ENCODE measurements around the gene LKAAEAR1. TPM values are rescaled to one million over a fixed set of nuclear protein-coding genes. Genes with fewer than 3 reads are reported as not detected.

LKAAEAR1 gene
- polyA plus RNA-seq, 1 donor (not counting 4 experiments of a cell fraction or from before 2014, with no cell fraction given): not detected

- H3K79me2 ChIP-seq (ENCODE audit: control insufficient read depth, insufficient read depth, low read length): no peaks in the 10 kb centered on the region
- H3K4me1 ChIP-seq (ENCODE audit: control insufficient read depth, extremely low read depth, insufficient read depth, low read length): peaks cover 5% of the 10 kb centered on the region
- dilution Hi-C loops (cut with MboI; ENCODE audit: extremely low pct_ligation_motif_present, low sequenced_read_pairs): no loop called here
- no peaks in the 10 kb centered on the region for H3K9me1 ChIP-seq (ENCODE audit: control insufficient read depth, extremely low read depth, insufficient read depth, low read length)
- H3K9ac ChIP-seq (ENCODE audit: control insufficient read depth, extremely low read depth, insufficient read depth, low read length): no peak overlapping the region
- no peaks in the 10 kb centered on the region for H4K20me1 ChIP-seq (ENCODE audit: control insufficient read depth, extremely low read depth, insufficient read depth, low read length)
- no peak for DNase-seq (ENCODE audit: low read depth, low spot score)
- FAIRE-seq: no peak
- H3K9me3 ChIP-seq (ENCODE audit: control insufficient read depth, low read depth, low read length): no peaks in the 10 kb centered on the region
- TF ChIP-seq CTCF (optimal IDR thresholded peaks at IDR 0.05 in 1 of 3, IDR thresholded peaks at IDR 0.05 in 1 of 3, conservative IDR thresholded peaks at IDR 0.05 in 1 of 3; ENCODE audit: extremely low read depth in 1 of 3, insufficient read depth in 2 of 3, low read length in 3 of 3) (no peak), EZH2 (IDR thresholded peaks at IDR 0.05; ENCODE audit: low read length) (no peak)
- H3K4me2 ChIP-seq (ENCODE audit: control insufficient read depth, extremely low read depth, insufficient read depth, low read depth, low read length): peak overlapping the region; percentile 69
- no peak overlapping the region for H3K27ac ChIP-seq (ENCODE audit: control insufficient read depth, insufficient read depth, low read length)
- peak overlapping the region in 1 of 3 experiments; percentile 57 for H3K4me3 ChIP-seq (ENCODE audit: control insufficient read depth in 2 of 3, extremely low read depth in 1 of 3, insufficient read depth in 2 of 3, low read depth in 1 of 3, low read length in 3 of 3)
- no peak overlapping the region for H2AFZ ChIP-seq (ENCODE audit: control insufficient read depth, low read length)
- H3K27me3 ChIP-seq (ENCODE audit: control insufficient read depth, extremely low read depth, insufficient read depth, low read length): peaks cover 32% of the 10 kb centered on the region
- H3K36me3 ChIP-seq (ENCODE audit: control insufficient read depth in 2 of 2, extremely low read depth in 1 of 2, insufficient read depth in 2 of 2, low read length in 2 of 2): peaks cover 0 to 7% of the 10 kb centered on the region in 2 experiments
These were observed 46.0 kb downstream of the LKAAEAR1 start for GRCh38 chr20:64038224-64038564.

DNA sequence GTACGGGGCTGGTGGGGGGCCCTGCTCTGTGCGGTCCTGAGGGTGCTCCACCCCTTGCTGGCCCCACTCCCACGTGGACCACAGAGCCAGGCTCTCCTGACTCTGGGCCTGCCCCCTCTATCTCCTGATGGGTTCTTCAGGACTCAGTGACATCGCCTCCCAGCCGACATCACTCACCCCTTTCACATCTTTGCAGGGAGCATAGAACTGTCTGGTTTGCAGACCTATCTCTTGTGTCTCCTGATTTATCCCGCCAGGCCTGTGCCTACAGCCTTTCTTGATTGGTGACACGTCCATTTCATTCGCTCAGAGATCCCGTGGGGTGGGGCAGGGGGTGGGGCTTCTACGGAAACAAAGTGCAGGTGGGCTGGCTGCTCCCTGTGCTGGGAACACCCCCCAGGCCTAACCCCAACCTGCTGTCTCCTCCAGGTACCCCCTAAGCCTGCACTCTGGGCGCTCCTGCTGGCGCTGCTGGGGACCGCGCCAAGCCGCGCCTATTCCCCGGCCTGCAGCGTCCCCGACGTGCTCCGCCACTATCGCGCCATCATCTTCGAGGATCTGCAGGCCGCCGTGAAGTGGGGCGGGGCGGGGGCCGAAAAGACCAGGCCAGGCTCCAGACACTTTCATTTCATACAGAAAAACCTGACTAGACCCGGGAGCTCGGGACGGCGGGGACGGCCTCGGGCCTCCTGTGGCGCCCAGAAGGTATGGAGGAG lies 46.5 kb downstream of the LKAAEAR1 start:
- Histone ChIP-seq H3K27me3 (ENCODE audit: control insufficient read depth, extremely low read depth, insufficient read depth, low read length) (peaks cover 32% of the 10 kb centered on the region), H3K9me3 (ENCODE audit: control insufficient read depth, low read depth, low read length) (no peaks in the 10 kb centered on the region), H3K4me2 (ENCODE audit: control insufficient read depth, extremely low read depth, insufficient read depth, low read depth, low read length) (no peak overlapping the region), H3K79me2 (ENCODE audit: control insufficient read depth, insufficient read depth, low read length) (no peaks in the 10 kb centered on the region), H3K9me1 (ENCODE audit: control insufficient read depth, extremely low read depth, insufficient read depth, low read length) (no peaks in the 10 kb centered on the region), H3K4me3 (ENCODE audit: control insufficient read depth in 2 of 3, extremely low read depth in 1 of 3, insufficient read depth in 2 of 3, low read depth in 1 of 3, low read length in 3 of 3) (no peak overlapping the region), H3K36me3 (ENCODE audit: control insufficient read depth in 2 of 2, extremely low read depth in 1 of 2, insufficient read depth in 2 of 2, low read length in 2 of 2) (peaks cover 0 to 7% of the 10 kb centered on the region in 2 experiments), H4K20me1 (ENCODE audit: control insufficient read depth, extremely low read depth, insufficient read depth, low read length) (no peaks in the 10 kb centered on the region), H3K4me1 (ENCODE audit: control insufficient read depth, extremely low read depth, insufficient read depth, low read length) (peaks cover 5% of the 10 kb centered on the region), H3K27ac (ENCODE audit: control insufficient read depth, insufficient read depth, low read length) (no peak overlapping the region), H3K9ac (ENCODE audit: control insufficient read depth, extremely low read depth, insufficient read depth, low read length) (no peak overlapping the region), H2AFZ (ENCODE audit: control insufficient read depth, low read length) (no peak overlapping the region)
- dilution Hi-C loops (cut with MboI; ENCODE audit: extremely low pct_ligation_motif_present, low sequenced_read_pairs): no loop called here
- no peak for TF ChIP-seq EZH2 (IDR thresholded peaks at IDR 0.05; ENCODE audit: low read length)
- no peak for TF ChIP-seq CTCF (optimal IDR thresholded peaks at IDR 0.05 in 1 of 3, IDR thresholded peaks at IDR 0.05 in 1 of 3, conservative IDR thresholded peaks at IDR 0.05 in 1 of 3; ENCODE audit: extremely low read depth in 1 of 3, insufficient read depth in 2 of 3, low read length in 3 of 3)
- DNase-seq (ENCODE audit: low read depth, low spot score) (no peak), FAIRE-seq (no peak)
